Ascending aorta (tissue), 2 donors: ENCODE results near the gene LARGE2. TPM values are rescaled to one million over a fixed set of nuclear protein-coding genes. Genes with fewer than 3 reads are reported as not detected.

Experiments
- DNase-seq, 2 donors: peaks; one replicate each; pipeline ENCODE4 v3.0.0-alpha.2; 2019; ENCODE audit warnings: low spot score in 2 of 2
- H3K27ac ChIP-seq, 2 donors: fragments of 200-600 bp; sonication (generic); one replicate each; pipeline ENCODE4 v1.5.1; 2016 to 2017; ENCODE audit warnings: mild to moderate bottlenecking in 1 of 2
- H3K27me3 ChIP-seq: fragments of 200-600 bp; sonication (generic); one replicate; pipeline ENCODE4 v1.5.1; 2017
- H3K36me3 ChIP-seq, 2 donors: fragments of 200-600 bp; sonication (generic); one replicate each; pipeline ENCODE4 v1.5.1; 2016
- H3K4me1 ChIP-seq, 2 donors: fragments of 200-600 bp; sonication (generic); one replicate each; pipeline ENCODE4 v1.5.1; 2016 to 2017; ENCODE audit warnings: mild to moderate bottlenecking in 1 of 2
- H3K4me3 ChIP-seq, 2 donors: fragments of 200-600 bp; sonication (generic); one replicate each; pipeline ENCODE4 v1.5.1; 2016 to 2017; ENCODE audit warnings: mild to moderate bottlenecking in 1 of 2
- H3K9me3 ChIP-seq, 2 donors: fragments of 200-600 bp; sonication (generic); one replicate each; pipeline ENCODE4 v1.5.1; 2016
- intact Hi-C: fragments of 100-400 bp; cut with DNase I; formaldehyde crosslinking; loops from one replicate; pipeline ENCODE4 v1.15.1; 2023
- total RNA-seq: library from RNA; depleted of rRNA; stranded (reverse); fragments of >200 nt; gene quantifications from one replicate; pipeline ENCODE4 v1.1.0, GENCODE V29; 2016
- TF ChIP-seq, protein P1 (sequence below), 3 experiments: fragments of 200-600 bp in 2 of 3; fragments of 450-650 bp in 1 of 3; sonication (generic) in 2 of 3; IDR thresholded peaks; one replicate each; pipeline ENCODE4 v1.5.1; 2016 to 2019; ENCODE audit warnings: antibody characterized with exemption in 3 of 3, mild to moderate bottlenecking in 1 of 3, moderate library complexity in 1 of 3

The LARGE2 gene
- total RNA-seq, 1 donor from 2014 or later = not detected

DNA sequence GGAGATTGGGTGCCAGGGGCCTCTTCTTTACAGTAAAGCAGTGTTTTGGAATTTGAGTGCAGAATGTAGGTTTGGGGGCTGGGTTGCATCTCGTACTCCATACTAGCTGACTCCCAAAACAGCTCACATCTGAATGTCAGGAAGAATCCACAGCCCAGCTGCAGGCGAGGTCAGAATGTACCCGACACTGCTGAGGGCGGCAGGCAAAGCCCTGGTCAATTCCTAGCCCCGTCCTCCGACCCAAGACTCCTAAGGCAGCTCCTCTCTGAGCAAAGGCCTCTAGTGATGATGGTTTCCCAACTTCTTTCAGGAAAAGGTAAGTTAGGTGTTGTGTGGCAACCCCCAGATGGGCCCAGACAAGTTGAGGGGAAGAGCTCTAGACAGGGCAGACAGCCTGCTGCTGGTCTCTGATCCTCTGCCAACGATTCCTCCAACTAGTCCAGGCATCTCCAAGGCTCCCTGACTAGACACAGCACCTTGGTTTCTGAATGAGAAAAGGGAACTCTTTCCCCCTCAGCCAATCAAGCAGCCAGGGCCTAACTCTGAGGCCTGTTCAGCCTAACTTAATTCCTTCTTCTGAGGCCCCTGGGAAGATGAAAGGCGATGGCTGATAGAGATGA lies 8.6 kb downstream of the LARGE2 start:
- intact Hi-C loops = no loop called here

DNA sequence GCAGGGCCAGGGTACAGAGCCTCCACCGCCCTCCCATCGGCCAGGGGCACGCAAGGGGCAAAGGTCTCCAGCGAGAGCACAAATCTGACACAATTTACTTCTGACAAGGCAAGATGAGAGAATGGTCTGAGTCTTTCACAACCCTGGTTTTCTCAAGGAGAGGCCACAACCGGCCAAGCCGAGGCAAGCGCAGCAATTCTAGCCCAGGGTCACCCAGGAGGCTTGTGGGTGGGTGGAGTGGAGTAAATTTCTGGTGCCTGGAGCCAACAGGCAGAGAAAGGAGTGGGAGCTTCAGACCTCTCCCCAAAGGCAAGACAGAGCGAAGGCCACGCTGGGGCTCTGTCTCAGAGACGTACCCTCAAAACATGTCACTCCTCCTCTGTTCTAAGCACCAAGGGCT lies 9.3 kb downstream of the LARGE2 start:
- Histone ChIP-seq H3K4me1 (no peaks in the 10 kb centered on the region), H3K27me3 (no peaks in the 10 kb centered on the region), H3K9me3 (no peaks in the 10 kb centered on the region), H3K36me3 (peaks cover 38 to 44% of the 10 kb centered on the region in 2 donors), H3K27ac (no peak overlapping the region), H3K4me3 (no peak overlapping the region)
- intact Hi-C loops = no loop called here
- DNase-seq = no peak
- TF ChIP-seq, protein P1, sequence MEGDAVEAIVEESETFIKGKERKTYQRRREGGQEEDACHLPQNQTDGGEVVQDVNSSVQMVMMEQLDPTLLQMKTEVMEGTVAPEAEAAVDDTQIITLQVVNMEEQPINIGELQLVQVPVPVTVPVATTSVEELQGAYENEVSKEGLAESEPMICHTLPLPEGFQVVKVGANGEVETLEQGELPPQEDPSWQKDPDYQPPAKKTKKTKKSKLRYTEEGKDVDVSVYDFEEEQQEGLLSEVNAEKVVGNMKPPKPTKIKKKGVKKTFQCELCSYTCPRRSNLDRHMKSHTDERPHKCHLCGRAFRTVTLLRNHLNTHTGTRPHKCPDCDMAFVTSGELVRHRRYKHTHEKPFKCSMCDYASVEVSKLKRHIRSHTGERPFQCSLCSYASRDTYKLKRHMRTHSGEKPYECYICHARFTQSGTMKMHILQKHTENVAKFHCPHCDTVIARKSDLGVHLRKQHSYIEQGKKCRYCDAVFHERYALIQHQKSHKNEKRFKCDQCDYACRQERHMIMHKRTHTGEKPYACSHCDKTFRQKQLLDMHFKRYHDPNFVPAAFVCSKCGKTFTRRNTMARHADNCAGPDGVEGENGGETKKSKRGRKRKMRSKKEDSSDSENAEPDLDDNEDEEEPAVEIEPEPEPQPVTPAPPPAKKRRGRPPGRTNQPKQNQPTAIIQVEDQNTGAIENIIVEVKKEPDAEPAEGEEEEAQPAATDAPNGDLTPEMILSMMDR (IDR thresholded peaks at IDR 0.05) = no peak

More for the DNA sequence above, 8.6 kb downstream of the LARGE2 start:
- Histone ChIP-seq H3K4me1 (no peaks in the 10 kb centered on the region), H3K36me3 (peaks cover 38% of the 10 kb centered on the region in 2 donors), H3K9me3 (no peaks in the 10 kb centered on the region), H3K27ac (no peak overlapping the region), H3K27me3 (no peaks in the 10 kb centered on the region), H3K4me3 (no peak overlapping the region)
- DNase-seq = no peak
- TF ChIP-seq, protein P1 (IDR thresholded peaks at IDR 0.05) = no peak

DNA sequence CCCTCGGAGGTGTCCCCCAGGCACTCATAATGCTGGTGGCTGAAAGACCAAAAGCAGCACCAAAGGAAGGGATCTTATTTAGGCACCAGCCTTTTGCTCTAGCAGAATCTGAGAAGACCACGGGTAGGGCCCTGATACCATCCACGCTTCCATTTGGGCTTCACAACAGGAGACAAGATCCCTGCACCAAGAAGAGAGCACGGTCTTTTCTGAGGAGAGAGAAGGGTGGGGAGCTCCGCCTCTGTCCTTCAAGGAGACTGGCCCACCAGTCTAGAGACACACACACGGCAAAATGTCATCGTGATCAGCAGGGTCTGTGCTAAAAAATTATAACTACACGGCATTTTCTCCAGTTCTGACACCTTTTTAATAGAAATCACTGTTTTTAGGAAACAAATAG lies 9.8 kb downstream of the LARGE2 start:
- intact Hi-C loops = no loop called here
- Histone ChIP-seq H3K27ac (no peak overlapping the region), H3K36me3 (peaks cover 38 to 48% of the 10 kb centered on the region in 2 donors), H3K27me3 (no peaks in the 10 kb centered on the region), H3K4me1 (no peaks in the 10 kb centered on the region), H3K4me3 (no peak overlapping the region), H3K9me3 (no peaks in the 10 kb centered on the region)
- DNase-seq = no peak
- TF ChIP-seq, protein P1 (IDR thresholded peaks at IDR 0.05) = no peak

DNA sequence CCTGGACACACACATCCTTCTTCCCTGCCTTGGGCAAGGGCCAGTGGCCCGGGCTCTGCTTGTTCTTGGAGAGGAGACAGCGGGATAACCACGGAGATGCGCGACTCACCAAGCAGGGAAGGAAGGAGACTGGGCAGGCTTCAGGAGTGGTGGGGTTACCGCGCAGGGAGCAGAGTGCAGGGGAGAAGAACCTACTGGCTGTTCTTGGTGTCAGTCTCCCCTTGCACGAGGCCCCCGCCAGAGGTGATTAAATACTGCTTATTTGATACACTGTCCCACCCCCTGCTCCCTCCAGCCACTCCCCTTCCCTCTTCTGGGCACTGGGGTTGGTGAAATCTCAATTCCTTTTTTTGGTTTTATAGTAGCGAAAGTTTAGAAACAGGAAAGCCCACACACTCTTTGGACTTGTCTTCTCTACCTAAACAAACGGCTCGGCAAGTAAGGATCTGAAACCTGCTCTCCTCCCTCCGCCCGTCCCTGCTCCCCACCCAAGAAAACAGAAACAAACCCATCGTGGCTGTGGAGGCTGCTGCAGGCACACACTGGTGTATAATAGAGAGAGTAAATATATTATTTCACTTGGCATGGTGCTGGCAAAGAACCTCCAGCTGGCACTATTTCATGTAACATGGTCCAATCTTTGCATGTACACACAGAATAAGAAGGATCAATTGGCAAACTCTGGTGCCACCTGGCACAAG lies 10.8 kb downstream of the LARGE2 start:
- H3K4me1 ChIP-seq = no peaks in the 10 kb centered on the region
- DNase-seq = no peak
- H3K27me3 ChIP-seq = no peaks in the 10 kb centered on the region
- TF ChIP-seq, protein P1 (IDR thresholded peaks at IDR 0.05) = no peak
- H3K27ac ChIP-seq = no peak overlapping the region
- H3K4me3 ChIP-seq = no peak overlapping the region
- intact Hi-C loops = no loop called here
- H3K9me3 ChIP-seq = no peaks in the 10 kb centered on the region
- H3K36me3 ChIP-seq = peaks cover 43 to 59% of the 10 kb centered on the region in 2 donors

DNA sequence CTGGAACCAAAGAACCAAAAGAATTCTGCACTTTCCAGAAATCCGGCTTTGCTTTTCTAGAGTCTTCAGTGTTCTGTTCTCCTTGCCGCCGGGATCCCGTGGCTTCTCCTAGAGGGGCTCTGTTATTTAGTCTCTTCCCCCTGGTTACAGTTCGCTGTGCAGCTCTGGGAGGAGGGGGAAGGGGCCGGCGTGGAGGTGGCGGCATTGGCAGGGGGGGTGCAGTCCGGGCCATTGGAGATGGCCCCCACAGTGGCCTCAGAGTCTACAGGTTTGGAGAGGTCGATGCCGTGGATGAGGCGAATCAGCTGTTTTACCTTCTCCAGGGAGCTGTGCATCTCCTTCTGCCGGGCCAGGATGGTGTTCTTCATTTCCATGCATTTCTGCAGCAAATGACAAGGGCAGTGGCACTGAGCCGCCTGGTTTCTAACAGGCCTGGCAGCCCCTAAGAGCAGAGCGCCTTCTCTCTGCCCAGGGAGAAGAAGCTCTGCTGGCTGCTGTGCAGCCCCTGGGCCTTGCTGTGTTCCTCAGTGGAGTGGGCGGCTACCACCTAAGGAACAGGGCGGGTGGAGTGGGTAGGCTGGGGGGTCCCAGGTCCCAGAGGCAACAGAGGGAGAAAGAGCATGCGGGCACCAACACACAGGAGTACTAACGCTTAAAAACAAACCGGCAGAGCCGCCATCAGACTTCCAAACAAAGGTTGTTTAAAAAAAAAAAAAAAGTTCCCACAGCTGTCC lies 11.6 kb downstream of the LARGE2 start:
- no peaks in the 10 kb centered on the region for H3K9me3 ChIP-seq
- H3K4me1 ChIP-seq = no peaks in the 10 kb centered on the region
- H3K4me3 ChIP-seq = no peak overlapping the region
- H3K36me3 ChIP-seq = peaks cover 43 to 61% of the 10 kb centered on the region in 2 donors
- DNase-seq = no peak
- H3K27me3 ChIP-seq = no peaks in the 10 kb centered on the region
- intact Hi-C loops = no loop called here
- TF ChIP-seq, protein P1 (IDR thresholded peaks at IDR 0.05) = no peak
- H3K27ac ChIP-seq = no peak overlapping the region
